ENCODE measurements around the gene ACER2.

The ACER2 gene

DNA sequence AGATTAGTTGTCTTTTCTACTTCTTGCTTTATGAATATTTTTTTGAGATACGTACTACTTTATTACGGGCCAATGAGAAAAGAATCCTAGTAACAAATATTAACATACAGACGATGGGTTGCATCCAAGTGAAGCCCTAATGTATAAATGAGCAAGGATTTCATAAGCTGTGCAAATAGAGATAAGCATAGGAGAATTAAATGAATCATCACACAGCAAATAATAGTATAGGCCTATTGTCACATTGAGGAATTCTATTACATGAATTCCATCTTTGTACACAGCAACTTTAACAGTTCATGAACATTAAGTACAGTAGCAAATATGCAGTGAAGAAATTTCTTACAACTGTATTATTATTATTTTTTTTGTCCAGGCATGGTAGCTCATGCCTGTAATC, 78.0 kb downstream of the ACER2 start:
- no peak for DNase-seq (ENCODE audit: low read depth)

DNA sequence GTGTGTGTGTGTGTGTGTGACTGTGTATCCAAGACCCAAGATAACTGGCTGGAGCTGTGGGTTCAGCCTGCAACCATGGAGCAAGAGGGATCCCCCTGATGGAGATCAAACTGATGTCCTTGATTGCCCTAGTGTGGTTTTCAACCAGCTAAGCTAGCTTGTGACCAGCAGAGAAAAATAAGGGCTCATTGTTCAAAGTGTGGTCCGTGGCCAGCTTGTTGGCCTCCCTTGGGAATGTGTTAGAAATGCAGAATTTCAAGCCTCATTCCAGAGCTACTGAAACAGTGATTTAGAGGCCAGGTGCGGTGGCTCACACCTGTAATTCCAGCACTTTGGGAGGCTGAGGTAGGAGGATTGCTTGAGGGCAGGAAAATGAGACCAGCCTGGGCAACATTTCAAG, 79.9 kb downstream of the ACER2 start:
- no peak for DNase-seq (ENCODE audit: low read depth)

DNA sequence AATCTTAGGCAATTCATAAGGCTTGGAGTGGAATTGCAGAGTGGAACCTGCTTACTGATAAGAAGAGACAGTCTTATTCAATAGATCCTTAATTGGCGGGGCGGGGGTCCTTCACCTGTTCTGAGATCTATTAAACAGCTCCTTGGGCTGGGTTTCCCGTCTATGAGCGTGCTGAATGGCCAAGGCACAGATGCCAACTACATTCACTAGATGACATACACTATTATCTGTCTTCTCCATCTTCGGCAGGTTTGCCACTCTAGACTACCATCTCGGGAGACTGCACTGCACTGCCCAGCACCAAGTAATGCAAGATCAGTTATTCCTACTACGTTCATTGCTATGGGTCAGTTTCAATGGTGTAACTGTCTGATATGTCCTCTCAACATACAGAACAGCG, 81.5 kb downstream of the ACER2 start:
- no peak for DNase-seq (ENCODE audit: low read depth)

GRCh38 chr9:19490828-19491227, 82.0 kb downstream of the ACER2 start:
- no peak for DNase-seq (ENCODE audit: low read depth)

- no peak for DNase-seq (ENCODE audit: low read depth)
Measured at GRCh38 chr9:19492775-19493173, 84.0 kb downstream of the ACER2 start.

DNA sequence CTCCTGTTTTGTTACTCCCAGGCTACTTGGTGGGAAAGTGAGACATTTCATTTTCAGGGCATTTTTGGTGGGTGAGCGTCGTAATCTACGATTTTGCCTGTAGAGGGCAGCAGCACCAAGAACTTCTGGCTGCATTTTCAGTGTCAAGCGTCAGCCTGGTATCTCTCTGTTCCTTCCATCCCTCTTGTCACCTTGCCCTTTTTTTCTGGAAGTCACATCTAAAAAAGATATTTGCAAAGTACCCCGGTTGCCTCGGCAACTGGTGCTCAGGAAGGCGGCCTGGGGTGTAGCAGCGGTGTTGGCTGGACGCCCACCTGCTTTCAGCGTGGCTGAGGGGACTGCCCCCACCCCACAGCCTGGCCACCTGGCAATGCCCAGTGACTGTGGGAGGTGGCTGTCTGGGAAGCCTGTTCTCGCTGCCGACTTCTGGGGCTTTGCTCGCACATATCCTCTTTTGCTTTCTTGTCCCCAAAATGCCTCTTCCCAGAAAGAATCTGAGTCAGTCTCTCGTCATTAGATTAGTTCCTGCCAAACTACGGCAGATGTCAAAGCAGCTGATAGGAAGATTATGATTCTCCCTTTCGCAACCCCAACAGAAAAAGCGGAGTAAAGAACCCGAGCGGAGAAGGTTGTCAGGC, 84.5 kb downstream of the ACER2 start:
- DNase-seq (ENCODE audit: low read depth): peak; percentile 81

GRCh38 chr9:19493876-19494275, 85.1 kb downstream of the ACER2 start:
- no peak for DNase-seq (ENCODE audit: low read depth)

DNA sequence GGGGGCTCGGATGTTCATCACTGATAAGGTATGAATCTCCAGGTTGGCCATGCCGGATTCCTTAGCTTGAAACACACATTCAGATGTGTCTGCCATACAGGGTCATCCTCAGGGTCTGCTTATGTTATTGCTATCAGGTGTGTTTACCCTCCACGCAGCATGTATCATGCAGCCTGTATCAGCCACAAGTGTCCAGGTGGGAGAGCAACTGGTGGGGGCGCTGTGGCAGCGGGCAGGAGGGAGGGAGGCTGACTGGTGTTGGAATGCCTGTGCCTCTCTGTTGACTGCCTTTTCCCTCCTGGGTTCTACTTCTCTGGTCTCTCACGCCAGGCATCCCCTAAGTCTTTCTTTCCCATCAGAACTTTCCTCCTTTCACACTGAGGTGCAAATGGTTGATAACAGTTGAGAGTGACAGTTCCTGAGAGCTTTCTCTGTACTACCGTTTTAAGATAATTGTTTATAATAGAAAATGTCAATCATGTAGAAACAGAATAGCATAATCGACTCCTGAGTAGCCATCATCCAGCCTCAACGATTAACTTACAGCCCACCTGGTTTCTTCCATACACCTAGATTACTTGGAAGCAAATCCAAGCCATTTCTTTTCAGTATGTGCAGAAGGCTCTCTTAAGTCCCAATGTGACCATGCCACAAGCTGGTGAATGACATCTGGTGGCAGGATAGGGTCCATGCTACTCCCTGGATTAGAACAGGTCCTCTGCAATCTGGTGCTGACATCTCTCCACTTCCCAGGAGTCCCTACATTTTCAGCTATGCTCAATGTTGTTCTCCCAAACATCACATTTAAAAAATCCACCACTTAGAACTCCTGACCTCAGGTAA, 86.6 kb downstream of the ACER2 start:
- no peak for DNase-seq (ENCODE audit: low read depth)

- DNase-seq (ENCODE audit: low read depth): no peak
Measured at GRCh38 chr9:19496321-19497050, 87.7 kb downstream of the ACER2 start.

DNA sequence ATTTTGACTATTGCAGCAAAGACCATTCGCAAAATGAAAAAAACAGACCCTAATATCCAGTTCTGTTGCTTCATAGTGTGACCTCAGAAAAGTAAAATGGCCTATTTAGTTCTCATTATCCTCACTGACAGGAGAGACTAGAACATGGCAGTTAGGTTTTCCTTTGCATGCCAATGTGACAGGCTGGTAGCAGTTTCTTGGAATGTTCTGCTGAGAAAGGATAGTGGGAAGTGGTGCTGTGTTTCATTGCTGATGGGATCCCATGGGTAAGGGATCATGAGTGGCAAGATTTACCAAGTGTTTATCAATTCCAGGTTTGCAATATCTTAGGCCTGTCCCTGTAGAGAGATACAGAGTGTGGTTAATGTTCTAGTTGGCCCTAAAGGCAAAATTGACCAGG, 88.5 kb downstream of the ACER2 start:
- no peak for DNase-seq (ENCODE audit: low read depth)

DNA sequence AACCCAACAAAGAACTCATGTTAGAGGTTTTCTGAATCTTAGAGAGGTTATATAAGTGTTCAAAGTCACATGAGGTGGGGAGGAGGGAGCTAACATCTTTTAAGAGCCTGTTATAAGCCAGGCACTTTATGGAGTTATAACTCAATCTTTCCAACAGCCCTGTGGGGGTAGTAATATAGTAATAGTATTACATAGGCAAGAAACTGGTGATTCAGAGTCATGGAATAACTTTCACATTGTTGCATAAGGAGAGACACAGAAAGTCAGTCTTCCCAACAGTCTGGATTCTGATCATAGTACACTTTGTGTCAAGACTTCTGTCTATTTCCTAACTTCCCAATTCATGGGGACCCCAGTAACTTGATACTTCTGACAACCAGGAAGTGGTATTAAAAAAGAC, 89.2 kb downstream of the ACER2 start:
- peak; percentile 72 for DNase-seq (ENCODE audit: low read depth)
